Measurements from ENCODE around the gene TGM1.

DNA sequence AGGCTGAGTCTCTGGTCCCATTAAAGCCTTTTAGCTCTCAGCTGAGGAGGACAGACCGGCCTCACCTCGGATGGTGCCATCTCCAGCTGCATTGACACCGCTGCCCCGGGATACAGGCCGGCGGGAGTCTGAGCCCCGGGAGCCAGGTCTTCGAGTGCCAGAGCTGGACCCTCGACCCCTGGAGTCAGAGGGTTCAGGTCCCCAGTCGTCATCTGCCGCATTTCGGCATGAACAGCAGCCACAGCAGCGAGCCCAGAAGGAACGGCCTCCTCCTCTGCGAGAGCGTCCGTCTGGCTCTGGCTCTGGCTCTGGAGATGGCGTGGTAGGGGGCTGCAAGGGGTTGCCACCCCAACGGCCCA is 1.0 kb downstream of the TGM1 start:
- TF ChIP-seq, protein P1, sequence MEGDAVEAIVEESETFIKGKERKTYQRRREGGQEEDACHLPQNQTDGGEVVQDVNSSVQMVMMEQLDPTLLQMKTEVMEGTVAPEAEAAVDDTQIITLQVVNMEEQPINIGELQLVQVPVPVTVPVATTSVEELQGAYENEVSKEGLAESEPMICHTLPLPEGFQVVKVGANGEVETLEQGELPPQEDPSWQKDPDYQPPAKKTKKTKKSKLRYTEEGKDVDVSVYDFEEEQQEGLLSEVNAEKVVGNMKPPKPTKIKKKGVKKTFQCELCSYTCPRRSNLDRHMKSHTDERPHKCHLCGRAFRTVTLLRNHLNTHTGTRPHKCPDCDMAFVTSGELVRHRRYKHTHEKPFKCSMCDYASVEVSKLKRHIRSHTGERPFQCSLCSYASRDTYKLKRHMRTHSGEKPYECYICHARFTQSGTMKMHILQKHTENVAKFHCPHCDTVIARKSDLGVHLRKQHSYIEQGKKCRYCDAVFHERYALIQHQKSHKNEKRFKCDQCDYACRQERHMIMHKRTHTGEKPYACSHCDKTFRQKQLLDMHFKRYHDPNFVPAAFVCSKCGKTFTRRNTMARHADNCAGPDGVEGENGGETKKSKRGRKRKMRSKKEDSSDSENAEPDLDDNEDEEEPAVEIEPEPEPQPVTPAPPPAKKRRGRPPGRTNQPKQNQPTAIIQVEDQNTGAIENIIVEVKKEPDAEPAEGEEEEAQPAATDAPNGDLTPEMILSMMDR (IDR thresholded peaks at IDR 0.05), result no peak
- no peak for TF ChIP-seq EZH2 (IDR thresholded peaks at IDR 0.05)

Data from neural progenitor cell (in vitro differentiated cells).